ENCODE data around the gene RBBP8NL.

The RBBP8NL gene

DNA sequence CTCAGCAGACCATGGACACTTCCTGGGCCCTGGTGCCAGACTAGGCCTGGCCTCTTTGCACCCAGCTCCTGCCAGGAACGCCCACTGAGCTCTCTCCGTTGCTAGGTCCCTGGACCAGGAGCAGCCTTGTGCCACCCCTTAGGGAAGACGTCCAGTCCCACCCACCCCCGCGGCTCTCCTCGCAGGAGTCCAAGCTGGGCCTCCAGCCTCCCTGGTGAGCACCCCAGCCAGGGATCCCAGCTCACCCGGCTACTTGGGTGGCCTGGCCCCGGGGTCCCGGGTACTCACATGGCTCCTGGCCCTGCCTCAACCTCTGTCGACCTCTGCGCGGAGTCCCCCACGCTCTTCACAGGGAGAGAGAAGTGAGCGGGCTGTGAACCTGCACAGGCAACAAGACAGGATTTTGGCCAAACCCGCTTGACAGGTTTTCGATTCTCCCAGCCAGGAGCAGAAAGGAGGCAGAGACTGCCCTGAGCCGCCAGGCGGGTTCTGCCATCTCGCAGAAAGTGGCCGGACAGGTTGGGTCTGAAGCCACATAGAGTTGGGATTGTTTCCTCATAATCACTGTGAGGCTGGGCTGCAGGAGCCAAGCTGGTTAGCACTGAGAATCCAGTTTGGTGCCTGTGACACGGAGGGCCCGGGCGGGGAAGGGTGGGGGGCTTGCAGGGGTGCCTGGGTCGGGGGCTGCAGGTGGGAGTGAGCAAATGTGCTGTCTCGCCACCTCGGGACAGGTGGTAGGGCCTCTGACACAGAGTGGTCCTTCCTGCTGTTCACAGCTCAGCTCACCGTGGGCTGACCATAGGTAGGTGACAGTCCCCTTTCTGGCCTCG, at the start of gene RBBP8NL:
Gene RBBP8NL (minus strand): TSS at position 368 of the 830 bp plus-strand sequence. CDS start 7,892 bp downstream, outside the sequence.
- TF ChIP-seq, protein P1, sequence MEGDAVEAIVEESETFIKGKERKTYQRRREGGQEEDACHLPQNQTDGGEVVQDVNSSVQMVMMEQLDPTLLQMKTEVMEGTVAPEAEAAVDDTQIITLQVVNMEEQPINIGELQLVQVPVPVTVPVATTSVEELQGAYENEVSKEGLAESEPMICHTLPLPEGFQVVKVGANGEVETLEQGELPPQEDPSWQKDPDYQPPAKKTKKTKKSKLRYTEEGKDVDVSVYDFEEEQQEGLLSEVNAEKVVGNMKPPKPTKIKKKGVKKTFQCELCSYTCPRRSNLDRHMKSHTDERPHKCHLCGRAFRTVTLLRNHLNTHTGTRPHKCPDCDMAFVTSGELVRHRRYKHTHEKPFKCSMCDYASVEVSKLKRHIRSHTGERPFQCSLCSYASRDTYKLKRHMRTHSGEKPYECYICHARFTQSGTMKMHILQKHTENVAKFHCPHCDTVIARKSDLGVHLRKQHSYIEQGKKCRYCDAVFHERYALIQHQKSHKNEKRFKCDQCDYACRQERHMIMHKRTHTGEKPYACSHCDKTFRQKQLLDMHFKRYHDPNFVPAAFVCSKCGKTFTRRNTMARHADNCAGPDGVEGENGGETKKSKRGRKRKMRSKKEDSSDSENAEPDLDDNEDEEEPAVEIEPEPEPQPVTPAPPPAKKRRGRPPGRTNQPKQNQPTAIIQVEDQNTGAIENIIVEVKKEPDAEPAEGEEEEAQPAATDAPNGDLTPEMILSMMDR (IDR thresholded peaks at IDR 0.05; ENCODE audit: insufficient read depth, low read length, missing control alignments) = no peak
- POLR2A ChIA-PET = no interaction called here
- CTCF ChIA-PET = no interaction called here
- no peak within 1 kb of the TSS for H3K4me3 ChIP-seq (ENCODE audit: low read depth, low read length)
- no peak for DNase-seq (ENCODE audit: low read depth, low spot score)

- no peak for DNase-seq (ENCODE audit: low read depth, low spot score)
- H3K4me3 ChIP-seq (ENCODE audit: low read depth, low read length) = no peak overlapping the region
- CTCF ChIA-PET = no interaction called here
- TF ChIP-seq, protein P1 (IDR thresholded peaks at IDR 0.05; ENCODE audit: insufficient read depth, low read length, missing control alignments) = no peak
- POLR2A ChIA-PET = no interaction called here
Observed at GRCh38 chr20:62476056-62476838, 48.9 kb upstream of the RBBP8NL start.

DNA sequence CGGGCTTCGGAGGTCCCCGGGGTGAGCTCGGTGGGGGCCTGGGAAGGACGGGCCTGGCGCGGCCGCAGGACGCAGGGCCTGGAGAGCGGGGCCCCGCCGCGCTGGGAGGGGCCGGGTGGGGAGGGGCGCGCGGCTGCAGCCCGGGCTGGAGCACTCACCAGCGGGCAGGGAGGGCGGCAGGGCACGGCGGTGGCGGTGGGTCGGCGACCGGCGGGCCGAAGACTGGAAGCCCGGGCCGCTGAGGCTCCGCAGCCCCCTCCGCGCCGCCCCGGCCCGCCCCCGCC, 48.4 kb upstream of the RBBP8NL start, which contains the start of gene GATA5:
Gene GATA5 (minus strand): TSS at position 224 of the 284 bp plus-strand sequence. CDS start 474 bp downstream, outside the sequence.
- H3K4me3 ChIP-seq (ENCODE audit: low read depth, low read length) = no peak within 1 kb of the TSS
- TF ChIP-seq, protein P1 (IDR thresholded peaks at IDR 0.05; ENCODE audit: insufficient read depth, low read length, missing control alignments) = no peak
- DNase-seq (ENCODE audit: low read depth, low spot score) = no peak
- CTCF ChIA-PET = no interaction called here
- POLR2A ChIA-PET = no interaction called here

- TF ChIP-seq, protein P1 (IDR thresholded peaks at IDR 0.05; ENCODE audit: insufficient read depth, low read length, missing control alignments) = no peak
- no peak overlapping the region for H3K4me3 ChIP-seq (ENCODE audit: low read depth, low read length)
- no peak for DNase-seq (ENCODE audit: low read depth, low spot score)
- ChIA-PET POLR2A (no interaction called here), CTCF (no interaction called here)
Observed at GRCh38 chr20:62475027-62475771, 47.9 kb upstream of the RBBP8NL start.

GRCh38 chr20:62474604-62475026, 47.3 kb upstream of the RBBP8NL start:
- ChIA-PET CTCF (no interaction called here), POLR2A (no interaction called here)
- no peak overlapping the region for H3K4me3 ChIP-seq (ENCODE audit: low read depth, low read length)
- no peak for DNase-seq (ENCODE audit: low read depth, low spot score)
- TF ChIP-seq, protein P1 (IDR thresholded peaks at IDR 0.05; ENCODE audit: insufficient read depth, low read length, missing control alignments) = no peak
